A673 (cell line): ENCODE data around the gene ZNF341. TPM values are rescaled to one million over a fixed set of nuclear protein-coding genes. Genes with fewer than 3 reads are reported as not detected.

Experiments
- BruUV-seq: library from RNA; stranded (reverse); fragments of 400-500 nt; replicated peaks from 2 replicates; lab custom pipeline; 2021; lab: Mats Ljungman, UMichigan
- CTCF ChIA-PET: fragments of 300-600 bp; sonication (Branson Sonifier 250); formaldehyde crosslinking; loops from one replicate; lab custom pipeline; 2022; ENCODE audit warnings: antibody characterized with exemption; lab: Charles Lee
- POLR2A ChIA-PET: fragments of 300-600 bp; sonication (Branson Sonifier 250); formaldehyde crosslinking; loops from one replicate; lab custom pipeline; 2022; ENCODE audit warnings: antibody characterized with exemption; ENCODE audit not compliant: low non-redundant PET; lab: Charles Lee
- DNase-seq: peaks from one replicate; pipeline ENCODE4 v3.0.0-alpha.2; 2015; ENCODE audit warnings: low spot score
- H3K27ac ChIP-seq: fragments of 200-600 bp; sonication (generic); 2 replicates; pipeline ENCODE4 v1.5.1; 2016; ENCODE audit warnings: mixed run types, low read depth, mild to moderate bottlenecking, mixed read lengths, antibody characterized with exemption, low read length; ENCODE audit not compliant: poor library complexity, severe bottlenecking
- H3K27me3 ChIP-seq: fragments of 200-600 bp; sonication (generic); replicated peaks from 2 replicates; pipeline ENCODE4 v1.6.1; 2017; ENCODE audit warnings: mixed run types, low read depth, mild to moderate bottlenecking, mixed read lengths, antibody characterized with exemption, low read length; ENCODE audit not compliant: insufficient read depth, poor library complexity
- H3K36me3 ChIP-seq: fragments of 200-600 bp; sonication (generic); 2 replicates; pipeline ENCODE4 v1.6.1; 2016; ENCODE audit warnings: mixed run types, mild to moderate bottlenecking, mixed read lengths, antibody characterized with exemption, low read length; ENCODE audit not compliant: insufficient read depth, poor library complexity, severe bottlenecking
- H3K4me1 ChIP-seq: fragments of 200-600 bp; sonication (generic); 2 replicates; pipeline ENCODE4 v1.6.1; 2017; ENCODE audit warnings: mixed run types, mild to moderate bottlenecking, mixed read lengths, antibody characterized with exemption, low read length; ENCODE audit not compliant: insufficient read depth, poor library complexity, severe bottlenecking
- H3K4me3 ChIP-seq: fragments of 200-600 bp; sonication (generic); 2 replicates; pipeline ENCODE4 v1.5.1; 2016; ENCODE audit warnings: low read depth, mixed run types, mild to moderate bottlenecking, mixed read lengths, low read length; ENCODE audit not compliant: poor library complexity, severe bottlenecking
- H3K9me3 ChIP-seq: fragments of 200-600 bp; sonication (generic); 2 replicates; pipeline ENCODE4 v1.6.1; 2016; ENCODE audit warnings: mixed run types, low read depth, mild to moderate bottlenecking, mixed read lengths, antibody characterized with exemption, low read length; ENCODE audit not compliant: poor library complexity, severe bottlenecking
- EZH2 ChIP-seq: fragments of 200-600 bp; sonication (generic); IDR thresholded peaks from 2 replicates; pipeline ENCODE4 v1.6.1; 2017; ENCODE audit warnings: borderline replicate concordance, low read depth, mild to moderate bottlenecking, mixed read lengths, antibody characterized with exemption, low read length; ENCODE audit not compliant: poor library complexity, severe bottlenecking
- intact Hi-C: fragments of 100-400 bp; cut with micrococcal nuclease; formaldehyde crosslinking; loops from one replicate; pipeline ENCODE4 v1.10.0; 2022; ENCODE audit not compliant: unreplicated experiment
- total RNA-seq: library from RNA; stranded (reverse); gene quantifications from 2 replicates; pipeline ENCODE4 v1.2.3, GENCODE V29; 2021
- TF ChIP-seq, protein P1 (sequence below): fragments of 300-800, 200-600 bp; sonication (generic); conservative IDR thresholded peaks from 2 replicates; pipeline ENCODE4 v1.5.1; 2017; ENCODE audit warnings: low read depth, mild to moderate bottlenecking, antibody characterized with exemption, low read length, moderate library complexity, mixed read lengths

Gene ZNF341
- total RNA-seq, 1 experiment from 2014 or later, result 5.0 TPM

DNA sequence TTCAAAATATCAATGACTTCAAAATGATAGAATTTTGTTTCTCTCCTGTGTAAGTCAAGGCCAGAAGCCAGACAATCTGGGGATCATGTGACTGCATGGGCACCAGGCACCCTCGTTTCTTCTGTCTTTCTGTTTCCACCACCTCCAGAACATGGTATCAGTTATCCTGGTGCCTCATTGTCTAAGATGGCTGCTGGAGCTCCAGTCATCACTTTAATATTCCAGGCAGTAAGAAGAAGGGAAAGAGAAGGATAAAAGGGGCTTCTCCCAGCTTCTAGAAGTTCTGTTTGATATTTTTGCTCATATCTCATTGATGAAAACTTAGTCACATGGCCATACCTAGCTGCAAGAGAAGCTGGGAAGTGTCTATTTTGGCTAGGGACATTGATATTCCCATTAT is 25.7 kb downstream of the ZNF341 start:
- POLR2A ChIA-PET, result no interaction called here

DNA sequence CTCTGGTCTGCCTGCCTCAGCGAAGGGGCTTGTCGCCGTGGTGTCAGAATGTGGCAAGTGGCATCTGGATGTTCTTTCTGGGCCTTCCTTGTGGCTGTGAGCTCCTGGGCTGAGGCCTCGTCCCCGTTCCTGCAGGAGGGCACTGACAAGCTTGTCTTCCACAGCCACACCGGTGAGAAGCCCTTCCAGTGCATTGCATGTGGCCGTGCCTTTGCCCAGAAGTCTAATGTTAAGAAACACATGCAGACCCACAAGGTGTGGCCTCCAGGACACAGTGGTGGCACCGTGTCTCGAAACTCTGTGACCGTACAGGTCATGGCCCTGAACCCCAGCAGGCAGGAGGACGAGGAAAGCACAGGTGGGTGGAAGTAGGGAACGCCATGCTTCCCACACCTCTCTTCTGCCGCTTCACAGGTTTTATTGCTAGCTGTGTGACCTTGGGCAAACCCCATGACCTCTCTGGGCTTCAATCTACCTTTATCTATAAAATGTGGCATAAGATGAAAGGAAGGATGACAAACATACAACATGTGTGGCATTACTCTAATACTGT is 30.0 kb downstream of the ZNF341 start:
- H3K4me3 ChIP-seq, result no peak overlapping the region
- no TSS peak for BruUV-seq
- H3K27ac ChIP-seq, result no peak overlapping the region
- H3K4me1 ChIP-seq, result no peaks in the 10 kb centered on the region
- H3K27me3 ChIP-seq, result no peaks in the 10 kb centered on the region
- ChIA-PET POLR2A (no interaction called here), CTCF (no interaction called here)
- intact Hi-C loops, result no loop called here
- TF ChIP-seq EZH2, result no peak
- H3K36me3 ChIP-seq, result no peaks in the 10 kb centered on the region
- no peaks in the 10 kb centered on the region for H3K9me3 ChIP-seq
- DNase-seq, result no peak

More for the DNA sequence above, 25.7 kb downstream of the ZNF341 start:
- Histone ChIP-seq H3K27ac (no peak overlapping the region), H3K4me3 (no peak overlapping the region), H3K27me3 (no peaks in the 10 kb centered on the region), H3K4me1 (no peaks in the 10 kb centered on the region), H3K36me3 (peaks cover 6% of the 10 kb centered on the region), H3K9me3 (no peaks in the 10 kb centered on the region)
- TF ChIP-seq, protein P1, sequence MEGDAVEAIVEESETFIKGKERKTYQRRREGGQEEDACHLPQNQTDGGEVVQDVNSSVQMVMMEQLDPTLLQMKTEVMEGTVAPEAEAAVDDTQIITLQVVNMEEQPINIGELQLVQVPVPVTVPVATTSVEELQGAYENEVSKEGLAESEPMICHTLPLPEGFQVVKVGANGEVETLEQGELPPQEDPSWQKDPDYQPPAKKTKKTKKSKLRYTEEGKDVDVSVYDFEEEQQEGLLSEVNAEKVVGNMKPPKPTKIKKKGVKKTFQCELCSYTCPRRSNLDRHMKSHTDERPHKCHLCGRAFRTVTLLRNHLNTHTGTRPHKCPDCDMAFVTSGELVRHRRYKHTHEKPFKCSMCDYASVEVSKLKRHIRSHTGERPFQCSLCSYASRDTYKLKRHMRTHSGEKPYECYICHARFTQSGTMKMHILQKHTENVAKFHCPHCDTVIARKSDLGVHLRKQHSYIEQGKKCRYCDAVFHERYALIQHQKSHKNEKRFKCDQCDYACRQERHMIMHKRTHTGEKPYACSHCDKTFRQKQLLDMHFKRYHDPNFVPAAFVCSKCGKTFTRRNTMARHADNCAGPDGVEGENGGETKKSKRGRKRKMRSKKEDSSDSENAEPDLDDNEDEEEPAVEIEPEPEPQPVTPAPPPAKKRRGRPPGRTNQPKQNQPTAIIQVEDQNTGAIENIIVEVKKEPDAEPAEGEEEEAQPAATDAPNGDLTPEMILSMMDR, result no peak
- TF ChIP-seq EZH2, result no peak
- BruUV-seq, result no TSS peak
- no peak for DNase-seq
- CTCF ChIA-PET, result no interaction called here
- intact Hi-C loops, result no loop called here

DNA sequence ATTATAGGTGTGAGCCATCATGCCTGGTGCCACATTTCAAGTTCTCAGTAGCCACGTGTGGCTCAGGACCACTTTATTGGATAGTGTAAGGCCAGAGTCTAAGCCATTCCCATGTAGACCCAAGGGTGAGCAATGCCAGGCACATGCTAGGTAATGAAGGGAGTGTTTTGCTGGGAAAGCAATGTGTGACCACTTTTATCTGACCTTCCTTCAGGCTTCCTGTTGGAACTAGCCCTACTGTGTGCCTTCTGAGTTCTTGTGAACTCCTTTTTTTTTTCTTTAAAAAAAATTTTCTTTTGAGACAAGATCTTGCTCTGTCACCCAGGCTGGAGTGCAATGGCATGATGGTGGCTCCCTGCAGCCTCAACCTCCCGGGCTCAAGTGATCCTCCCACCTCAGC is 33.3 kb downstream of the ZNF341 start:
- no peak overlapping the region for H3K4me3 ChIP-seq
- ChIA-PET CTCF (no interaction called here), POLR2A (no interaction called here)
- BruUV-seq, result no TSS peak
- H3K27me3 ChIP-seq, result no peaks in the 10 kb centered on the region
- no peak for TF ChIP-seq EZH2
- TF ChIP-seq, protein P1, result no peak
- no peak overlapping the region for H3K27ac ChIP-seq
- DNase-seq, result no peak
- no peaks in the 10 kb centered on the region for H3K36me3 ChIP-seq
- no peaks in the 10 kb centered on the region for H3K9me3 ChIP-seq
- intact Hi-C loops, result no loop called here
- no peaks in the 10 kb centered on the region for H3K4me1 ChIP-seq

DNA sequence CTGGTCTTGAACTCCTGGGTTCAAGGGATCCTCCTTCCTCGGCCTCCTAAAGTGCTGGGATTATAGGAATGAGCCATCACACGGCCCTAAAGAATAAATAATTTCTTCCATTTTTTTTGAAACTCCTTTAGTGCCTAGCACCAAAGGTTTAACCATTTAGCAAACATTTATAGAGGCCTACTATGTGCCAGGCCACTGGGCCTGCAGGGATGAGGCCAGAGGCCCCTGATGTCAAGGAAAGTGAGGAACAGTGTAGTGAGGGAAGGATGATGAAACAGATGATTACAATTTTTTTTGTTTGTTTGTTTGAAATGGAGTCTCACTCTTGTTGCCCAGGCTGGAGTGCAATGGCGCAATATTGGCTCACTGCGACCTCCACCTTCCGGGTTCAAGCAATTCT is 33.8 kb downstream of the ZNF341 start:
- CTCF ChIA-PET, result no interaction called here
- intact Hi-C loops, result no loop called here
- Histone ChIP-seq H3K27me3 (no peaks in the 10 kb centered on the region), H3K4me1 (no peaks in the 10 kb centered on the region), H3K9me3 (no peaks in the 10 kb centered on the region), H3K4me3 (no peak overlapping the region), H3K36me3 (no peaks in the 10 kb centered on the region), H3K27ac (no peak overlapping the region)
- BruUV-seq, result no TSS peak
- TF ChIP-seq, protein P1, result no peak
- no peak for TF ChIP-seq EZH2
- POLR2A ChIA-PET, result no interaction called here
- no peak for DNase-seq
